NCI-H1694 treated with DMSO at 0.1 percent for 48 hours (cell line): Measurements from ENCODE around the gene PACSIN1.

Experiments
- DNase-seq: peaks from one replicate; lab custom pipeline; 2025; lab: John Stamatoyannopoulos, UW

Gene PACSIN1

DNA sequence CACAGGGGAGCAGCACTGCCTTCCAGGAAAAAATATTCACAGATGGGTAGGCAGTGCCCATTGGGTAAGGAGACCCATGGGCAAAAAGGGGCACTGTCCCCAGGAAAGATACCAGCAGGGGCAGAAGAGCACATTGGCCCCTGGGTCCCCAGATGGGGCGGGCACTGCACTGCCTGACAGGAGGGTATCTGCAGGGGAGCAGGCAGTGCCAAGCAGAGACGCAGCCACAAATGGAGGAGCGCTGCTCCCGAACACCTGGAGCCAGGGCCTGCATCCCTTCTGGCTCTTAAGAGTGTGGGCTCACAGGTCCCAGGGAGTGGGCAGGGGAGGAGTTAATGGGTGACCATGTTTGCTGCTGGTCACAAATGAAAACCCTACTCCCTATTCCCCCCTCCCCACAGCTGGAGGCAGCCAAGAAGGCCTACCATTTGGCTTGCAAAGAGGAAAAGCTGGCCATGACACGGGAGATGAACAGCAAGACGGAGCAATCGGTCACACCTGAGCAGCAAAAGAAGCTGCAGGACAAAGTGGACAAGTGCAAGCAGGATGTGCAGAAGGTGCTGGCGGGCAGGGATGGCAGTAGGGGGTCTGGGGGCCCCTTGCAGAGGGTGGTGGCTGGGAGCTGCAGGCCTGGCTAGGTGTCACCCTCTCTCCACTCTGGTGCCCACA is 63.3 kb downstream of the PACSIN1 start:
- DNase-seq = no peak

DNA sequence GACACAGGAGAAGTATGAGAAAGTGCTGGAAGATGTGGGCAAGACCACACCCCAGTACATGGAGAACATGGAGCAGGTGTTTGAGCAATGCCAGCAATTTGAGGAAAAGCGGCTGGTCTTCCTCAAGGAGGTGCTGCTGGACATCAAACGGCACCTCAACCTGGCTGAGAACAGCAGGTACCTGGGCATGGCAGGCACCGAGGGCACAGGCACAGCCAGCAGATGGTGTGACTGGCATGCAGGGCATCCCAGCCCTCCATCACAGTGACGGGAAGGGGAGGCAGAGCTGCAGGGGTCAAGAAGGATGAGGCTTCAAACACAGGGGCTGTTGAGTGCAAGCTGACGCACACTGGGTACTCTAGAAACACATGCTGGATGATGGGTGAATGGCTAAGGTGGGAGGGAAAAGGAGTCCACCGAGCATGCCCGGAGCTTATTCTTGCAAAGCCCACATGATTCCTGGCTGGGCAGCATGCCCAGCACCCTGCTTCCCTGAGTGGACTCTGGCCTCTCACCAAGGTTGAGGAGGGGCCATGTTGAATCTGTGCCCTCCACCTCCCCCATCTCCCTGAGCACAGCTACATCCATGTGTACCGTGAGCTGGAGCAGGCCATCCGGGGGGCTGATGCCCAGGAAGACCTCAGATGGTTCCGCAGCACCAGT is 63.9 kb downstream of the PACSIN1 start:
- no peak for DNase-seq

DNA sequence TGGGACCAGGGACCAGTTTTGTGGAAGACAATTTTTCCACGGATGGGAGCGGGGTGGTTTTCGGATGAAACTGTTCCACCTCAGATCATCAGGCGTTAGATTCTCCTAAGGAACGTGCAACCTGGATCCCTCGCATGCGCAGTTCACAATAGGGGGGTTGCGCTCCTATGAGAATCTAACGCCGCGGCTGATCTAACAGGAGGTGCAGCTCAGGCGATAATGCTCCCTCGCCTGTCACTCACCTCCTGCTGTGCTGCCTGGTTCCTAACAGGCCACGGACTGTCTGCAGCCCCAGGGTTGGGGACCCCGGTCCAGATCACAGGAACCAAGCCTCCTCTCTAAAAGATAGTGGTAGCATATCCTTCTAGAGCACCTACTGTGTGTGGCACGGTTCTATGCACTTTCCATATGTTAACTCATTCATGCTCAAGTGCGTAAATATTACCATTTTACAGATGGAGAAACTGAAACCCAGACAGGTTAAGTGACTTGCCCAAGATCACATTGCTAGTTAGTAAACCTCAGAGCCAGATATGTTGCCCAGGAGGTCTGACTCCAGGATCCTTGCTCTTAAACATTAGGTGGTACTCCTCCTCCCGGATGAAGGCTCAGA is 65.0 kb downstream of the PACSIN1 start:
- DNase-seq = no peak

DNA sequence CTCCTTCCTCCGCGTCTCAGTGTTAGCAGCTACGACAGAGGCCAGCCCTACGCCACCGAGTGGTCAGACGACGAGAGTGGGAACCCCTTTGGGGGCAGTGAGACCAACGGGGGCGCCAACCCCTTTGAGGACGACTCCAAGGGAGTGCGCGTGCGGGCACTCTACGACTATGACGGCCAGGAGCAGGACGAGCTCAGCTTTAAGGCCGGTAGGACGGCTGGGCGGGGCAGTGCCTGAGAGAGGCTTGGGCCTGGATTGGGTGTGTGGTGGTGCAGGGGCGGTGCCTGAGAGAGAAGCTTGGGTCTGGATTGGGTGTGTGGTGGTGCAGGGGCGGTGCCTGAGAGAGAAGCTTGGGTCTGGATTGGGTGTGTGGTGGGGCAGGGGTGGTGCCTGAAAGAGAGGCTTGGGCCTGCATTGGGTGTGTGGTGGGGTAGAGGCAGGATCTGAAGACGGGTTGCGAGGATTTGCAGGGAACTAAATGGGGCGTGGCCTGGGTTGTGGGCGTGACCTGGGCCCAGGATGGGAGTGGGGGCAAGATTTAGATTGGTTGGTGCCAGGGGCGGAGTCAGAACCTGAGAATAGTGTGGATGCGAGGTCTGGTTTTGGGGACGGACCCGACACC is 65.8 kb downstream of the PACSIN1 start:
- DNase-seq = no peak

DNA sequence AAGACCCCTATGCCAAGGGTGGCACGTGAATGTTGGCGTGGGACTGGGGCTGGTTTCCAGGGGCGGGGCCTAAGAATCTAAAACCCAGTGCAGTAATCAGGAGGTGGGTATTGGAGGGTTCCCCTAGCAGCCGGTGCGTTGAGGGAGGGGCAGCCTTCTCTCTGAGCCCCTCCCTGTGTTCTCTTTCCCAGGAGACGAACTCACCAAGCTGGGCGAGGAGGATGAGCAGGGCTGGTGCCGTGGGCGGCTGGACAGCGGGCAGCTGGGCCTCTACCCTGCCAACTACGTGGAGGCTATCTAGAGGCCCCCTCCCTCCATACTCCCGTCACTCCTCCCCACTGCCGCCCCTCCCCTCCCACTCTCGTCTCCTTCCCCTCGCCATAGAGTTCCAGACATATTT is 66.4 kb downstream of the PACSIN1 start:
- DNase-seq = no peak

DNA sequence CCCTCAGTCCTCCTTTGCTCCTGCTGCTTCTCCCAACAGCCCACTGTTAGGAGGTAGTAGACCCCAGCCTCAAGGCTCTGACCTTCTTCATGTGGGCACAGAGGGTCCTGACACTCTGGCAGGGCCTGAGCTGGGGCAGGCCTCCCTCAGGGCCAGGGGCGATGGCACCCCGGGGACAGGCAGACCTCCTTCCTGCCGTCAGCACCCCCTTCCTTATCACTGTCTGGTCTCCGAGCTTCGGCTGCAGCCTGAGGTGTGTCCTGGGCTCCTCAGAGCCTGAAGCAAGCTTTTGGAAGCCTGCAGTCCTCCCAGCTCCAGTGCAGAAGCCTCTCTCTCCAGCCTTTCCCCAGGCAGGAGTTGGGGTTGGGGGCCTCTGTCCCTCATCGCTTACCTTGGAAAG is 68.3 kb downstream of the PACSIN1 start:
- DNase-seq = no peak

DNA sequence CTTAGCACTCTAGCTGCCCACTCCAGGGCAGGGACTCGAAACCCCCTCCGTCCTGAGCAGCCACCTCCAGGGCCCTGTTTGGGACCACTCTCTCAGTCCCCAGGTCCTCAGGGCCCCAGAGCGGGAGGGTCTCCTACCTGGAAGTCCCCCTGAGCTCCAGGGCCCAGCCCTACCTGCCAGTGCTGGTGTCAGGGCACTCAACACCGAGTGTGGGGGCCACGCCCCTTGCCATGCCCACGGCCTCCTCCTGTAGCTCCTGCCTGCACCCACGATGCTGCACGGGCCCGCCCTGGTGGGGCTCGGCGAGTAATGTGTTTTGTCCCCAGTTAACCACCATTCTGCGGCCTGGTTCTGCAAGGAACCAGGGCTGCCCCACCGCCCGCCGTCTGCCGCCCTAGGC is 68.8 kb downstream of the PACSIN1 start:
- DNase-seq = no peak

DNA sequence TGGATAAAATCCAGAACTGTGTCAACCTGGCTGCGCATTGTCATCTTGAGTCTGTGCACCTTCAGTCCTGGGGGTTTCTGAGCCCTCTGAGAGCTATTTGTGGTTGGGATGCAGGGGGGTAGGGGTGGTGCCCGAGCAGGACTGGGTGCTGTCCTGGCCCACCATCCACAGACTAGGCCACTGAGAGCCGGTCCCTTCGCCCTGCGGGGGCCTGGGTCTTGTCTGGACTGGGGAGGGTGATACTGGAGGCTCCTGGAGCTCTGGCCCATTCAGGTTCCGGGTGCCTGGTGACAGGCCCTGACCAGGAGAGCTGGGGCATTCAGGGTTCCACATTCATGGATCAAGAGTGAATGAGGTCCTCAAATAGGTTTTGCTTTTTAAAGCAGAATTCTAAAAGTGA is 69.3 kb downstream of the PACSIN1 start:
- no peak for DNase-seq

DNA sequence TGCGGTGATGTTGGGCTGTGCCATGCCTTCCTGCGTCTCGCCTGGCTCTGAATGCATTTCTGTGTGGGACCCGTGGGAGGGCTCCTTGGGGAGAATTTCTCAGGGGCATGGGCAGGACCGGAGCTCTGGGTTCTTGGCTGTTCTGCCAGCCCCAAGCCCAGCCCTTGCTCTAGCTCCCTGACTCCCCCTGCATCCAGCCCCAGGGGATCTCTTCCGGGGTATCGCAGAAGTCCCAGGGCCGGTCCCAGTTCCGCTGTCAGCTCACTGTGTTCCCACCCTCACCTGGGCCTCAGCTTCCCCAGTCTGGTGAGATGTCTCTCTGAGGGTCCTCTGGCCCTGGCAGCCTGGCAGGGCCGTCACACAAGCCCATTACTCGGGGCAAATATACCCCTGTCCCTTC is 69.8 kb downstream of the PACSIN1 start:
- DNase-seq = no peak

DNA sequence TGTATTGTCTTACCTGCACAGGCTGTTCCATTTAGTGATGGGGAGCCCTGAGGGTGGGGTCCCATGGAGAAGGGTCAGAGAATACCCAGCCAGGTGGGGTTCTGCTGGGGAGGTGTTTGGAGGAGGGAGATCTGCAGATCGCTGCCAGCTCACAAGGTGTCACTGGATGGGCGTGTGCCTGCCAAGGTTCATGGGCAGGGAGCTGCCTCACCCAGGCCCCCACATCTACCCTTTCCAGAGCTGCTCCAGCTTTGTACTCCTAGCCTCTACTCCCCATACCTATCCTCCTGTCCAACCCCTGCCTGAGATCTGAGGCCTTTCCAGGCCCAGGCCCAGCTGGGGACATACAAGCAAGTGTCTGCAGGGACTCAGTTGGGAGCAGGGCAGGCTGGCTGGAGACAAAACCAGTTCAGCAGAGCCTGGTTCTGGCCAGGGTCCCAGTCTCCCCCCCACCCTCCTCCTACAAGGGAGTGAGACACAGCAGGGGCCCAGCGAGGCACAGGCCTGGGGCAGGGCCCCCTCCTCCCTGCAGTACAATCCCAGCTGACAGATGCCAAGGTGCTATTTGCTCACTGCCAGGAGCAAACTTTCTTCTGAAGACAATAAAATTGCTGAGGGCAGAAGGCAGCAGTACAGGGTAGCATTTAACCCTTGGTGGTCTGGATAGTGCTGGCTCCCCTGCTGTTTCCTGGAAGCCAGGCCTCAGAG is 70.5 kb downstream of the PACSIN1 start:
- DNase-seq = no peak

DNA sequence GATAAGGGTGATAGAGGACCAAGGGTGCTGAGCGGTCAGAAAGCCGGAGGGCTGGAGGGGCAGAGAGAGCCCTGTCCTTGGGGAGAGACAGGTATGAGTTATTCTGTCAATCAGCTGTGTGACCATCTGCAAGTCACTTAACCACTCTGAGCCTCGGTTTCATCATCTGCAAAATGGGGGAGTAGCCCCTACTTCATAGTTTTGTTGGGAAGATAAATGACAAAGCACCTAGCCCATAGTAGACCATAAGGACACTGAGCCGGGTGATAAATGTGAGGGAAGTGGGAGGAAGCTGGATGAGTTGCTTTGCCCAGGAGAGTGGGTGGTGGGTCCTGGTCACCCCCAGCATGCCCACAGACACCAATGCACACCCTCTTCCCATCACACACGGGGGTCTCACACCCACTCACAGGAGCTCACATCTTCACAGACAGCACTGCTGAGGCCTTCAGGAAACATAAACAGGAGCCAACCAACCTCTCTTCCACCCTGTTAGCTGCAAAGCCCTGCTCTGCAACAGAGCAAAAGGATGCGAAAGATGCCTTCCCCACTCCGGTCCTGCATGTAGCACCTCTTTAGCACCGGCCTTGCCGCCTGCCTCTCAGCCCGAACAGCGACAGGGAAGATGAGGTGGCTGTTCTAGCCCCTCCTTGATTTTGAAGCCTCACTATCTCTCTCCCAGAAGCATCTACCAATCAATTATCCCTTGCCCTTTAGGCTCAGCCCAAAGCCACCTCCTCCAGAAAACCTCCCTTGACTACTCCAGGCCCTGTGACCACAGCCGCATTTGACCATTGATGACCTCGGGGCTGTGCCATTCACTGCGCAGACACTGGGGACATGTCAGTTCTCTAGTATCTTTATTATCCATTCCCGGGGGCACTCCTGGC is 71.3 kb downstream of the PACSIN1 start:
- no peak for DNase-seq

DNA sequence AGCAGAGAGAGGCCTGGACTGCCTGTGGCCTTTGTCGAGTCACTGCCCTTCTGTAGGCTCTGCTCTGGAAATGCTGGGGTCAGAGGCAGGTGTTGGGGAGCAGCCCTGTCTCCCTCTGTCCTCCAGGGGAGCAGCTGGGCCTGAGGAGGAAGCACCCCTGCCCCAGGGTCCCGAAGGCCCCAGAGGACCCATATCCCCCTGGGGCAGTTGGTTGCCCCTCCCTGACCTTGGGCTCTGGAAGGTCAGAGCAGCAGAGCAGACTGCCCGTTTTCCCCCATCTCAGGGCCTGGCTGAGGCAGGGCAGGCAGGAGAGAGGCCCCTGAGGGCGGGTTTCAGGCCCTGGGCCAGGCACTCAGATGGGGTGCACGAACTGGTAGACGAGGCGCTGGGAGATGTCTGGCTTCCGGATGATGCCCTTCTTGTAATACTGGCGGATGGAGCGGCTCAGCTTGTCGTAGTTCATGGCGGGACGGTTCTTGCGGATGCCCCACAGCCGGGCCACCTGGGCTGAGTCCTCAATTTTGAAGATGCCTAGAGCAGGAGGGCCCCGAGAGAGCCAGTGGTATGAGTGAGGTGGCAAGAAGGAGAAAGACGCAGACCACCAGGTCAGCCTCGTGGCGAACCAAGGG is 72.2 kb downstream of the PACSIN1 start:
- DNase-seq = no peak

DNA sequence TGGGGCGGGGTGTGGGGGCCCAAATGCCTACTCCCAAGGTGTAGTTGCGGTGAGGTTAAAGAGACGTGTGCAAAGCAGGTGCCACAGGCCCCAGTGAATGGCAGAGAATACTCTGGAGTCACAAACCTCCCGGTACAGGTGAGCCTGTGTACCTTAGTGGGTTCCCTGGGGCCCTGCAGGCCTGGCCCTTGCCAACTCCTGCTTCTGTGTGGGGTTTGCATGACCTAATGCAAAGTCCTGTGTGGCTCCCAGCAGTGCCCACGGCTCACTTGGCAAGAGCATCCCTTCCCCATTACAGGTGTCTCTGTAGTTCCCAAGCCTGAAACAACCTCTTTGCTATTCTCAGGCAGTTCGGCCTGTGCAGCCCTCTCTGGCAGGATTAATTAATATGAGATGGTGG is 72.7 kb downstream of the PACSIN1 start:
- no peak for DNase-seq

DNA sequence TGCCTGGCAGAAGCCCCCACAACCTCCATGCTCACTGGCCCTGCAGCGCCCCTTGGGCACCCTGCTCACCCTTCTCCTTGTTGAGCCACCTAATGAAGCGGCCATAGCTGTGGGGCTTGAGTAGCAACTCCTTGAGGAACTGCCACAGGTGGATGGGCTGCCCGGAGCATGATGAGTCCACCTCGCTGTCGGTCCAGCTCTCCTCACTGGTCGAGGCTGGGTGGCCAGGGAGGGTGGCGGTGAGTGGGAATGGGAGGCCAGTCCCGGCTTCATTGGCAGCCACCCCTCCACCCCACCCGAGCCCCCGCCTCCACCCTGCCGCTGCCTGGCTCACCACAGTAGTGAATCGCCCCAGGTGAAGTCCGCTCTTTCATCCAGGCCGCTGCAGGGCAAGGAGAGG is 73.3 kb downstream of the PACSIN1 start:
- no peak for DNase-seq

DNA sequence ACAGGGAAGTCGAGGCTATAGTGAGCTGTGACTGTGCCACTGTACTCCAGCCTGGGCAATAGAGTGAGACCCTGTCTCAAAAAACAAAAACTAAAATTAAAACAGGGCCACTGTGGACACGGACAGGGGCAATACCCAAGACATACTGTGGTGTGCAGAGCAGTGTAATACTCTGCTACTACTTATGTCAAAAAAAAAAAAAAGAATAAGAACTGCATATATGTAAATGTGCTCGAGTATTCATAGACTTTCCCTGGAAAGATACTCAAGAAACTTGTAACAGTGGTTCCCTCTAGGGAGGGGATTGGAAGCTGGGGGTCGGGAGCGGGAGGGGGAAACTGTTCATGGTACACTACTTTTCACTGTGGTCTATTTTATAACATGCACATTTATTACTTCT is 74.3 kb downstream of the PACSIN1 start:
- DNase-seq = no peak

DNA sequence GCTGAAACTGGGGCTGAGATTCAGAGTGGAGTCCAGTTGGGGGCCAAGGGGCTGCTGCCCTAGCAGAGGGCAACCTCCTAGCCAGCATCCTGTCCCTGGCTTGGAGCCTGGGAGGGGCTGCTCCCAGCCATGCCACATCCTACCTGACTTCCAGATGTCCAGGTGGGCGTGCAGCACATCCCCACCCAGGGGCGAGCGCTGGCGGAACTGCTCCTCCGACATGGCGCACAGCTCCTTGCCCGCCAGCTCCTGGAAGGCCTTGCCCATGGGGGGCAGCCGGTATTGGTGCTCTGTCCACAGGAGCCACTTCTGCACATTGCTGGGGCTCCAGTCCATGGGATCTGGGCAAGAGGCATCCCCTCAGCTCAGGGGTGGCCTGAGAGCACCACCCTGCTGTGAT is 75.0 kb downstream of the PACSIN1 start:
- DNase-seq = no peak

DNA sequence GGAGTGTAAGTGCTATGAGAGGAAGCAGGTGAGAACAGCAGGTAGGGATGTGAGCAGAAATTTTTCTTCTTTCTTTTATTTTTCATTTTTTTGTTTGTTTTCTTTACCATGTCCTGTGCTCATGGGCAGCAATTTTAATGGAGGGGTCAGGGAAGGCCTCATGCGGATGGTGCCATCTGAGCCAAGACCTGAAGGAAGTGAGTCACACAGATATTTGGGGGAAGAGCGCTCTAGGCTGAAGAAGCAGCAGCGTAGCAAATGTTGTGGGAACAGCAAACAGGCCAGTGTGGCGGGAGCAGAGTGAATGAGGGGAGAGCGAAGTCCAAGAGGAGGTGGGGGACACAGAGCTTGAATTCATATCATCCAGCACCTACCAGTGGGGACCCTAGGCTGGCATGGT is 77.5 kb downstream of the PACSIN1 start:
- DNase-seq = no peak

DNA sequence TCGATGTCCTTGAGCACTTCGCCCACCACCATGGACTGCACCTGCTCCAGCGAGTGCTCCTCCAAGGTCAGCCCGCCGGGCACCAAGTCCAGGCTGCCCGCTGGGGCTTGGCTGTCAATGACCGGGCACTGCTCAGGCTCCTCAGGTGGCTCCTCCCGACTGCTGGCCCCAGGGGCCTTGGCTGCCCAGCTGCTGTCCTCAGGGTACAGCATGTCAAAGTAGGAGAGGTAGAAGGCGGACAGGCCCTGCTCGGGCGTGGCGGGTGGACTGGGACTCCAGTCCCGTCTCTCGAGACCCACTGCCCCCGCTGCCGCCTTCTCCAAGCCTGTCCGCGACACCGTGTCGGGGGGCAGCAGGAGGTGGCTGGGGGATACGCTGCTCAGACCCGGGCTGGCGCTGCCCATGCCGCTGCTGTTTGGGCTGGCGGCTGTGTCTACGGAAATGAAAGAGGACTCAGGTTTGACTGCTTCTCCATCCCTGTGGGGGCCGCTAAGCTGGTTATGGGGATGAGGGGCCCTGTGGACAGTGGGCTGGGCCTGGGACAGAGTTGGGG is 78.3 kb downstream of the PACSIN1 start:
- DNase-seq = no peak

DNA sequence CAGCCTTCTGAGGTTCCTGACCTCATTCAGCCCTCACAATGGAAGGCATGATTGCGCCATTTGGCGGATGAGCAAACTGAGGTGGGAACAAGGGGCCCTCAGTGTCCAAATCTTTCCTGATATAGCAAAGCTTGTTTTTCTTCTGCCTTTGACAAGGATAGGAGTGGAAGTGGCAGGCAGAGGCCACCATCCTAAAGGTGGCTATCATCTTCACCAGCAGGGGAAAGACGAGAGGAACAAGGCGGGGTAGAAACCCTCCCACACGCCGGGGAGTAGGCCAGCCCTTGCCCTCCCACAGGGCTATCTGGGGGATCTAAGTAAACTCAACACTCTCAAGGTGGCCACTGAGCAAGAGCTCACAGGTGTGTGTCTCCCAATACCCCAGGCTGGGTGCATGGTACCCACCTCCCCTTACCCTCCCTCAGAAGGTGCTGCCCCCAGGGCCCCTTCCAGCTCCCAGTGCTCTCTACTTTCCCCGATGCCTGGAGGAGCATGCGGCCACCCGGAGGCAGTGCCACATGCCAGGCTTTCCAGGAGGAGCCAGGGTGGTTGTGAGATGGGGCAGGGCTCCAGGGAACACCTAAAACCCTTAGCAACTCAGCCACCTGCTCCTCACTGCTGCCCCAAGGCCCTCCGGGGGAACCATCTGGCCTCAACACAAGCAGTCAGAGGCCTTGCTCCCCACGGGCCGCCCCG is 79.0 kb downstream of the PACSIN1 start:
- peak; percentile 38 for DNase-seq
